BE2C (cell line): ENCODE measurements around the gene EIF3K.

Source experiments
- DNase-seq: peaks from one replicate; pipeline ENCODE4 v3.0.0-alpha.2; 2020
- H3K27me3 ChIP-seq: fragments of 250-450 bp; sonication (Bioruptor Pico); 2 replicates; pipeline ENCODE4 v1.5.1; 2020; ENCODE audit warnings: mild to moderate bottlenecking
- H3K36me3 ChIP-seq: fragments of 250-450 bp; sonication (Bioruptor Pico); 2 replicates; pipeline ENCODE4 v1.5.1; 2020; ENCODE audit warnings: mild to moderate bottlenecking
- H3K4me1 ChIP-seq: fragments of 250-450 bp; sonication (Bioruptor Pico); 2 replicates; pipeline ENCODE4 v1.5.1; 2020
- H3K4me3 ChIP-seq: 2 replicates; pipeline ENCODE4 v1.5.1; 2011; ENCODE audit warnings: low read depth, low read length
- H3K9me3 ChIP-seq: fragments of 250-450 bp; sonication (Bioruptor Pico); 2 replicates; pipeline ENCODE4 v1.5.1; 2020
- TF ChIP-seq, protein P1 (sequence below): IDR thresholded peaks from 2 replicates; pipeline ENCODE4 v1.5.1; 2012; ENCODE audit warnings: mild to moderate bottlenecking, low read depth, low read length

The EIF3K gene

DNA sequence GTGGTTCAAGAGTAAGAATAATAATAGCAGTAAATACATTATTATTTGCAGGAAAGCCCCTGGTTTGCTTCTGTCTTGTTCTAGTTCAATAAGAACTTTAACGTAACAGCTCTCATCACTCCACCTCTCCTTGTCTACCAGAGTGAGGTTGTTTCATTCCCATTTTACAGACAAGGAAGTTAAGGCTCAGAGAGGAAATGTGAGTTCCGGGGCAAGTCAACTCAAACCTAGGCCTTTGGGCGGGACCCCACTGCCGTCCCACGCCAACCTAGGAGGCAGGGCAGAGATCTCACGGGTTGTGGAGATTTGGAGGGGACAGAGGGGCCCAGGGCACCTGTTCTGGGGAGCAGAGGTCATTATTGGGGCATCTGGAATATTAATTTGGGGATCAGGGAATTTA lies 2.7 kb upstream of the EIF3K start:
- DNase-seq = no peak
- peaks cover 16% of the 10 kb centered on the region for H3K36me3 ChIP-seq
- TF ChIP-seq, protein P1, sequence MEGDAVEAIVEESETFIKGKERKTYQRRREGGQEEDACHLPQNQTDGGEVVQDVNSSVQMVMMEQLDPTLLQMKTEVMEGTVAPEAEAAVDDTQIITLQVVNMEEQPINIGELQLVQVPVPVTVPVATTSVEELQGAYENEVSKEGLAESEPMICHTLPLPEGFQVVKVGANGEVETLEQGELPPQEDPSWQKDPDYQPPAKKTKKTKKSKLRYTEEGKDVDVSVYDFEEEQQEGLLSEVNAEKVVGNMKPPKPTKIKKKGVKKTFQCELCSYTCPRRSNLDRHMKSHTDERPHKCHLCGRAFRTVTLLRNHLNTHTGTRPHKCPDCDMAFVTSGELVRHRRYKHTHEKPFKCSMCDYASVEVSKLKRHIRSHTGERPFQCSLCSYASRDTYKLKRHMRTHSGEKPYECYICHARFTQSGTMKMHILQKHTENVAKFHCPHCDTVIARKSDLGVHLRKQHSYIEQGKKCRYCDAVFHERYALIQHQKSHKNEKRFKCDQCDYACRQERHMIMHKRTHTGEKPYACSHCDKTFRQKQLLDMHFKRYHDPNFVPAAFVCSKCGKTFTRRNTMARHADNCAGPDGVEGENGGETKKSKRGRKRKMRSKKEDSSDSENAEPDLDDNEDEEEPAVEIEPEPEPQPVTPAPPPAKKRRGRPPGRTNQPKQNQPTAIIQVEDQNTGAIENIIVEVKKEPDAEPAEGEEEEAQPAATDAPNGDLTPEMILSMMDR = no peak
- no peaks in the 10 kb centered on the region for H3K9me3 ChIP-seq
- no peaks in the 10 kb centered on the region for H3K4me1 ChIP-seq
- H3K27me3 ChIP-seq = no peaks in the 10 kb centered on the region
- no peak overlapping the region for H3K4me3 ChIP-seq

DNA sequence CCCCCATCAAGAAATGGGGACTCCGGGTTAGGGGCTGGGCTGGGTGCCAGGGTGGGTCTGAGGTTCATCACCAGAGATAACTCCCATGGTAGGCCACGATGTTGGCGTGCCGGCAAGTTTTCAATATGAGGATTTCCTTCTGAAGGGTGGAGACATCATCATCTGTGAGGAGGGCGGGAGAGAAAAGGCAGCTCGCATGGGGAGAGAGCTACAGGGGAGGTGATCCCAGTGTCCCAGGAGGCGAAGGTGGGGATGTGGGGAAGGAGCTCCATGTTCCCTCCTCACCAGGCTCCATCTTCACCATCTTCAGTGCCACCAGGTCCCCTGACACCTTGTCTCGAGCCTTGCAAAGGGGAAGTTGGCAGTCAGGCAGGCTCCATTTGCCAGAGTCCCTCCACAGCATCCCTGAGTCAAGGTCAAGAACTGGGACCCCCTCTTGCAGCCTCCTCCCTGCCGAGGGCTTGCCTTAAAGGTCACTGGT lies 1.7 kb upstream of the EIF3K start:
- no peak overlapping the region for H3K4me3 ChIP-seq
- no peaks in the 10 kb centered on the region for H3K4me1 ChIP-seq
- TF ChIP-seq, protein P1 = no peak
- no peak for DNase-seq
- no peaks in the 10 kb centered on the region for H3K27me3 ChIP-seq
- H3K36me3 ChIP-seq = peaks cover 24% of the 10 kb centered on the region
- no peaks in the 10 kb centered on the region for H3K9me3 ChIP-seq

DNA sequence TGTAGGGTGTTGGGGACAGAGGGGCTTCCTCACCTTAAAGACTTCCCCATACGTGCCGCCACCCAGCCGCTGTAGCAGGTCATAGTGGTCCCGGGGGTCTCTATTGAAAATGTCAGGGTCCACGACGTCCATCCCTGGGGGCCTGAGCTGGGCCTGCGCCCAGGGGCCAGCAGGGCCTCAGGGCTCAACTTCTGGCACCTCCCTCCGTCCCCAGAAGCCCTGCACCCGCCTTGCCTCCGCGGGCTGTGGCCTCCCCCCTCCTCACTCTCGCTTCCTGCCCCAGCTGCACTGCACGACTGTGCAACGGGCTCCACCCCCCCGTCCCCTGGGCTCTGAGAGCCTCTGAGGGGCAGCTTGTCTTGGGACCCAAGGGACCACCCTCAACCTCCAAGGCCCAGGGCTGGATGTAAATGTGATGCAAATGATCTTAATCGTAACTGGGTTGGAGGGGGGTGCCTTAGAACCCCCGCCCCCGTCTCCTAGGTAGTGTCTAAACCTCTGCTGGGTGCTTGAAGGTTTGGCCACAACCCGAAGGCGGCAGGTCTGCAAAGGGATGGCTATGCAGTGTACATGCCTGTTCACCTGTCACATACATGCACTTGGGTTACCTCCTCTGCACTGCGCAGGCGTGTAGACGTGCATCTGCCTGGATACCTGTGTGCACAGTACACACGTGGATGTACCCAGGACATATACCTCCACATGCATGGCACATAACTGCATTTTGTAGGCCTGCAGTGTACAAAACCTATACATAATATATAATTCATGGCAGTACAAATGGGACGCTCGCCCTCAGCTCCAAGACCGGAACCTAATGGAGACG lies 1.0 kb upstream of the EIF3K start, which contains the start of gene MAP4K1:
TSS of gene MAP4K1 (minus strand) at position 190 of the 826 bp plus-strand sequence. CDS start at position 132, 58 bp downstream.
- TF ChIP-seq, protein P1 = no peak
- Histone ChIP-seq H3K27me3 (no peaks in the 10 kb centered on the region), H3K4me1 (no peaks in the 10 kb centered on the region), H3K4me3 (peak within 1 kb of the TSS; percentile 97), H3K9me3 (no peaks in the 10 kb centered on the region), H3K36me3 (peaks cover 31% of the 10 kb centered on the region)
- no peak for DNase-seq

- no peaks in the 10 kb centered on the region for H3K9me3 ChIP-seq
- DNase-seq = no peak
- H3K4me3 ChIP-seq = peak overlapping the region; percentile 97
- H3K4me1 ChIP-seq = no peaks in the 10 kb centered on the region
- peaks cover 44% of the 10 kb centered on the region for H3K36me3 ChIP-seq
- H3K27me3 ChIP-seq = no peaks in the 10 kb centered on the region
- TF ChIP-seq, protein P1 = no peak
Measured at GRCh38 chr19:38619361-38620174, 580 bp downstream of the EIF3K start.

DNA sequence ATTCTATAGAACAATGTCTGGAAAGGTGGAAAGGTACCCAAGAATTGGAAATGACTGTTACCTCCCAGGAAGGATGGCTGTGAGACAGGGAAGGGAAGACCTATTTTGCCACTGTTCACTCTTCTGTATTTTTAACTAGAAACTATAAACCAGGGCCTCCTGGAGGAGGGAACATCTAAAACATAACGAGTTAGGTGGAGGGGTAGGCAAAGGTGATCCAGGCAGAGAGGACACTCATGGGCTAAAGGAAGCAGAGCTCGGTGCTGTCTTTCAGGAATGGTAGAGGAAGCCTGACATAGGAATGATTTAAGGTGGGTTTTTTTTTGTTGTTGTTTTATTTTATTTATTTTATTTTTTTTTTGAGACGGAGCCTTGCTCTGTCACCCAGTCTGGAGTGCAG lies 5.8 kb downstream of the EIF3K start:
- Histone ChIP-seq H3K36me3 (peaks cover 88% of the 10 kb centered on the region), H3K9me3 (no peaks in the 10 kb centered on the region), H3K4me1 (no peaks in the 10 kb centered on the region), H3K27me3 (no peaks in the 10 kb centered on the region), H3K4me3 (no peak overlapping the region)
- TF ChIP-seq, protein P1 = no peak
- DNase-seq = no peak
